Activated T-cell treated with anti-CD3 and anti-CD28 coated beads for 4 hours (primary cell): ENCODE results near the gene AQP1.

Experiments used
- DNase-seq: peaks from one replicate; pipeline ENCODE4 v3.0.0-alpha.2; 2020

Gene AQP1

DNA sequence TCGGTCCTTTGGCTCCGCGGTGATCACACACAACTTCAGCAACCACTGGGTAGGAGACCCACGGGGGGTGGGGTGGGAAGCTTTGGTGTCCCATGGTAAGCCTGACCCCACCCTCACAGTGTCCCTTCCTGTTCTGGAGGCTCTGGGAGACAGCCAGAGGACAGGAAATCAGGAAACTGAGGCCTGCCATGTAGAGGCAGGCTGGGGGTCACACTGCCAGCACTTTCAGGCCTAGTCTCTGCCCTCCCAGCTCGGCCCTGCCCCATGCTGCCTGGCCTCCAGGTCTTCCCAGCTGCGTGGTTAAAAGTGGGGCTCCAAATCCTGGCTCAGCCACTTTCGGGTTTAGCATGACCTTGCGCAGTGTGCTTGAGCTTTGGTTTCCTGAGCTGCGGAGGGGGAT lies 10.9 kb downstream of the AQP1 start:
- no peak for DNase-seq

DNA sequence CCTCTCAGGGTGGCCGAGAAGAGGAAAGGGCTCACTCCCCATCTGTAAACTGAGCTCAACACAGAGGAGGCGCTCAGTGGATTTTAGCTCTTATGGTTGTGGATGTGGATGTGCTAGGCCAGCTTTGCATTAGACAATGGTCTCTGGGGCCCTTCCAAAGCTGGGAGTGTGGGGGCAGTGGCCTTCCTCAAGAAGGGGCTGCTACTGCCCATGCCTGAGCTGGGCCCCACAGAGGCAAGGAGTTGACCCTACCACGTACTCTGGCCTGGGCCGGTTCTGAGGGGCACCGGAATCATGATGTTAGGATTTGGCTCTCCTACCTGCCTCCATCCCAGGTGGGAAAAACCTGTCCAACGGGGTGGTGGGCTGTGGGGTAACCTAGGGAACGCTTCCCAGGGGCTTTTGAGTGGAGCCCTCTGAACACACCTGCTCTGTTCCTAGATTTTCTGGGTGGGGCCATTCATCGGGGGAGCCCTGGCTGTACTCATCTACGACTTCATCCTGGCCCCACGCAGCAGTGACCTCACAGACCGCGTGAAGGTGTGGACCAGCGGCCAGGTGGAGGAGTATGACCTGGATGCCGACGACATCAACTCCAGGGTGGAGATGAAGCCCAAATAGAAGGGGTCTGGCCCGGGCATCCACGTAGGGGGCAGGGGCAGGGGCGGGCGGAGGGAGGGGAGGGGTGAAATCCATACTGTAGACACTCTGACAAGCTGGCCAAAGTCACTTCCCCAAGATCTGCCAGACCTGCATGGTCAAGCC lies 11.5 kb downstream of the AQP1 start:
- DNase-seq = no peak

GRCh38 chr7:30923774-30924413 lies 12.2 kb downstream of the AQP1 start:
- no peak for DNase-seq

DNA sequence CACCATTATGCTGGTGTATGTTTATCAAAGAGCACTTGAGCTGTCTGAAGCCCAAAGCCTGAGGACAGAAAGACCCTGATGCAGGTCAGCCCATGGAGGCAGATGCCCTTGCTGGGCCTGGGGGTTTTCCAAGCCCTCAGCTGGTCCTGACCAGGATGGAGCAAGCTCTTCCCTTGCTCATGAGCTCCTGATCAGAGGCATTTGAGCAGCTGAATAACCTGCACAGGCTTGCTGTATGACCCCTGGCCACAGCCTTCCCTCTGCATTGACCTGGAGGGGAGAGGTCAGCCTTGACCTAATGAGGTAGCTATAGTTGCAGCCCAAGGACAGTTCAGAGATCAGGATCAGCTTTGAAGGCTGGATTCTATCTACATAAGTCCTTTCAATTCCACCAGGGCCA lies 13.0 kb downstream of the AQP1 start:
- no peak for DNase-seq

- DNase-seq = no peak
Observed at GRCh38 chr7:30925117-30925516, 13.5 kb downstream of the AQP1 start.

GRCh38 chr7:30925913-30926312 lies 14.3 kb downstream of the AQP1 start:
- DNase-seq = no peak

GRCh38 chr7:30926313-30926712 lies 14.7 kb downstream of the AQP1 start:
- DNase-seq = no peak

DNA sequence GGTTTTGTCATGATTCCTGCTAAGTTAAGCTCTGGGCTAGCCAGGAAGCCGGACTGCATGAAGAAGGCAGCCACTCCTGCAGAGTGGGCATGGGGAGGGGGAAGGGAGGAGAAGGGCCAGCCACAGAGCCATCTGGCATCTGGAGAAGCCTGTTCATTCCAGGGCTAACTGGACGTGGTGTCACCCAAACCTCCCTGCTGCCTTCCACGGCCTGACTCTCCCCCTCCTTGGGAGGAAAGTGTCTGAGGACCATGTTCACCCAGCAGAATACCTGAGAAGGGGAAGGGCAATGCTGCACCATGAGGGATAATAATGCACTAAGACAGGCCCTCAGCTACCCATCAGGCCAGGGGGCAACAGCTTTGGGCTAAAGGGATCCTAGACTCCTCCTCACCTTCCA lies 15.4 kb downstream of the AQP1 start:
- DNase-seq = no peak

GRCh38 chr7:30927559-30927958 lies 15.9 kb downstream of the AQP1 start:
- DNase-seq = no peak

DNA sequence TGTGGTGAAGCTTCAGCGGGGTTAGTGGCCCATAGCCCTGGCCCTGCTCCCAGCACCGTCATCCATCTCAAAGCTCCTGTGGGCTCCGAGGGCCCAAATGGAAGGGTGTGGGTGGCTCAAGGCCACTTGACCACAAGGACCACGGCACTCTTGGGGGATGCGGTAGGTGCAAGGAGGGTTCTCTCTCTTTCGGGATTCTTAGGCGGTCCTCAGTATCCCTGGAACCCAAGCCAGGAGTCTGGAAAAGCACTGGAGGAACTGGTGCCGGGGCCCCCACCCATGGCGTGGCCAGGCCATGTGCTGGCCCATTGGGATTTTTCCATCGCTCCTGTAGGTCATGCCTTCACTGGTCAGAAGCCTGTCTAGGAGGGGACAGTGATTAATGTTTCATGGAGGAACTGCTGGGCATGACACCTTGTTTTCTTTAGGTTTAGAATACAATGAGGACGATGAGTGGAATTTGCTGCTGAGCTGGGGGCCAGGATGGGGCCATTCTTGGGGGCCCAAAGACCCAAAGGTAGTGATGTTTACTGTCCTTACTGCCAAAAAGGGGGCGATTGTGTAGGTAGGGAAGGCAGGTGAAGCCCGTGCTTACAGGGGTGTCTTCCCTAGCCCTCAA lies 16.7 kb downstream of the AQP1 start:
- DNase-seq = no peak

DNA sequence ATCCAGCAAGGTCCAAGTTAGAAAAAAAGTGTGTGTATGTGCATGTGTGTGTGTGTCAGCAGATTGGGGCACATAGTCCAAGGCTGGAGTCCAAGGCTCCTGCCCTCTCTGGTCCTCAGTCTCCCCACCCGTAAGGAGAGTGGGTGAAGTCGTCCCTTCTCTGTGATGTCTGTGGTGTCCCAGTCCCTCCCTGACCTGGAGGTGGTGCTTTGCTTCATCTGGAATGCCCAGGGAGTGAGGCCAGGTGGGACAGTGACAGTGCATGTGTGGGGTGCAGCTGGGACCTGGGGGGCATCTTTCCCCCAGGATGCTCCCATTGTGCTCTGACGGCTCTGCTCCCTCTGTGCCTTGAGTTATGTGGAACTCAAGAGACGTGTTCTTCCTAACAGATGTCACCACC lies 18.0 kb downstream of the AQP1 start:
- no peak for DNase-seq

- no peak for DNase-seq
Observed at GRCh38 chr7:30930621-30931020, 19.0 kb downstream of the AQP1 start.

DNA sequence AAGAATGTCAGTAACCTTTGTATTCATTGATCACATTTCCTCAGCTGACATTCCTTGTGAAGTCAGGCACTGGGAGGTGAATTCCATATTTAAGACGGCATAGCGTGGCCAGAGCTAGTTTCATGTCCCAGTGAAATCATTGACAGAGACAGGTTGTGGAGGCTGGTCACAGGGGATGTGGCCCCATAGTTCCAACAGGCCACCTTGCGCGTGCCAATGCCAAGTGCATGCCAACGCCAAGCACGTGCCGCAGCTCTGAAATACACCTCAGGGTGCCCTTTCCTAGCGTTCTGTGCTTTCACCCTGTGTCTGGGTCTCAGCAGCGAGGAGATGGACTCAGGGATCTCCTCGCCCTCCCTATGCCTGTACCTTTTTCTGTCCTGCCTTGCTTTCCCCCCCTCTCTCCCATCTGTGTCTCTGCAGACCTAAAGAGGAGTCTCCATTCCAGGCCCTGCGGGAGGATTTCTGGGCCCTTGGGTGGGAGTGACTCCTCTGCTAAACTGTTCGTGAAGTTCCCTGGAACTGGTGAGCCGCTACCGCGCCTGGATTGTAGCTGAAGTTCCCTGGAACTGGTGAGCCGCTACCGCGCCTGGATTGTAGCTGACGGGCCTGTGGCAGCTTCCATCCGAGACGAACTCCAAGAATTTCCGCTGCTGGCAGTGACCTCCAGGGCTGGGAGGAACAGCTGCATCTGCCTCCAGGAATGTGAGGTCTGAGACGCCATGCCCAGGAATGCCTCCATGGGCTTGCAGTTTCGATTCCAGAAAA lies 19.7 kb downstream of the AQP1 start:
- no peak for DNase-seq

- no peak for DNase-seq
Observed at GRCh38 chr7:30931929-30932540, 20.4 kb downstream of the AQP1 start.

- DNase-seq = no peak
Observed at GRCh38 chr7:30932562-30932961, 20.9 kb downstream of the AQP1 start.

DNA sequence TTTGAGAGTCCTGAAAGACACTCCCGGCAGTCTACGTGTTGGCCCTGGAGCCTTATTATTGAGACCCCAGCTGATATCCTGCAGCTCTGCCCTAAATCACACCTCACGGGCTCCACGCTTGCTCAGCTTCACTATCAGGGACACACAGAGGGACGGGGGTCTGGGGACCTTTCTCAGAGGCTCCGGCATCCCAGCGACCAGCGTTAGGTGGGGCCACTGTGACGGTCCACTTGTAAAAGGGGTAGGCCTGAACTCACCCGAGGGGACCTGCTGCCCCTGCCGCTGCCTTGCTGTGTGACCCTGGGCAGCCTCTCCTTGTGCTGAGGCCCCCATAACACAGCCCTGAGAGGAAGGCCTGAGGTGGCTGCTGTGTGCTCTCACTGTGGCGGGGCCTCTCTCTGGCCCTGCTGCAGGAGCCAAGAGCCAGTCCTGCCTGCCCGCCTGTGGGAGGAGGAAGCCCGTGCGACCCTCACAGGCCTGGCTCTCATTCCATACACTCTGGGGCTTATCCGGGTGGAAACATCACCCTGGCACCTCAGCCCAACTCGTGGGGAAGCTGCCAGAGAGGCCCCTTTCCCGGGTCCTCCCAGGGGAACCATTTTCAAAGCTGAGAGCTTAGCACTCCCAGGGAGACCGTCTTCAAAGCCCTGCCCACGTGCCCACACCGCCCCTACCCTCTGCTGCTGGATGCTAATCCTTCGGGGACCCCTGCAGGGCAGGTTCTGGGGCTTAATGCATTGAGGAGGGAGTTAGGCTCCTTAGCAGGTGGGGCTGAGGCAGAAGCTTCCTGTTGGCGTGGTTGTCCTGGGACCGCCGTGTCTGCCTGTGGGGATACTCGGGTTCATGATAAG lies 21.7 kb downstream of the AQP1 start:
- DNase-seq = no peak

DNA sequence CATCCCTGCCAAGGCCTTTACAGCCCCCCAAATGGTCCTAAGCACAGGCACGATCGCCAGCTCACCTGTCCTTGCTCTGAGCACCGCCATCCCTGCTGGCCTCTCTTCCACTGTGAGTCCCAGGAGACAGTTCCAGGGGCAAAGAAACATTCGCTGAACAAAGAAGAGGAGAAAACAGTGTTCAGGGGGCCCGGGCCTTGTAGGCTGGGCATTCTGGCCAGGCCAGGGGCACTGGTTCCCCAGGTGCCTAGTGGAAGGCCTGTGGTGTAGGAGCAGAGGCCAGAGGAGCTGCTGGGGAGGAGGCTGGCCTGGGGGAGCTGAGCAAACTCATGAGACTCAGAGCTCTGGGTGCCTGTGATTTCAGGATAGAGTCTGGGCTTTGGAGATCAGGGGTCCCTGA lies 22.6 kb downstream of the AQP1 start:
- DNase-seq = no peak

DNA sequence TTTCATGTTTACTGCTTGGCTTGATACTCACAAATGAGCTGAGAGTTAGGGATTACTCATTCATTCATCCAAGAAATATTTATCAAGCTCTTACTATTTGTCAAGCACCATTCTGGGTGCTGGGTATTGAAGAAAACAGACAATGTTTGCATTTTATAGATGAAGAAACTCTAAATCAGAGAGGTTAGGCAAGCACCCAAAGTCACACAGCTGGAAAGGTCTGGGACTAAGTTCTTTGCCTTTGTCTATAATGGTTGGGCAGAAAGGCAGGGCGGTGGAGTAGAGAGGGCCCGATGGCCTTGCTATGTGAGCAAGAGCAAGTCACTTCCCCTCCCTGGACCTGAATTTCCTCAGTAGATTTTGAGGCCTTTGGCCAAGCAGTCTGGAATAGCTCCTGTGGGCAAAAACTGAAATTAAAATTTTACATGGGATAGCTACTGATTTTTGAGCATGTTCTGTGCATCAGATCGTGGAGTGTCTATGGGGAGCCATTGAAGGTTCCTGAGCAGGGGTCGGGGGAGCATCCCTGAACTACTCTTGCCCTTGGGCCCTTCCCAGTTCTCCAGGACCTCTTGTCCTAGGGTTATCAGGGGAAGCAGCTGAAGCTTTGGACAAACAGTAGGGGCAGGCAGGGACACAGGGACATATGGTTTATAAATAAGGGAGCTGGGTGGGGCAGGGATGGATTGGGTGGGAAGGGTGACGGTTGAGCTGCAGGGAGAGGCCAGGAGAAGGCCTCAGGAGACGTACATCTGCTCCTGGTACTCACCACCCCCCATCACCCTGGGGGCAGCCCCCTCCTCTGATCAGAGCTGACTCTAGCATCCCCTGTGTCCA lies 23.3 kb downstream of the AQP1 start:
- no peak for DNase-seq

DNA sequence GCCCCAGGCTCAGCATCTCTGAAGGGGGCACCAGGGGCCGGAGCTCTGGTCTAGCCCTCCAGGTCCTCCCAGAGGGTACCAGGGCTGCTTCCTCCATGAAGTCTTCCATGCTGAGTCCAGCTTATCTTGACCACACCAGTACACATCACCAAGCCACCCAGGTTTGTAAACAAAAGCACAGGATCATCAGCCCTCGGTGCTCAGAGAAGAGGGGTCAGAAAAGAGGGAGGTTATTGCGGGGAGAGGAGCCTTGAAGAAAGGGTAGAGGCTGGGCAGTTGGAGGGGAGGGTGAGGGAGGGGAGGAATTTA lies 23.9 kb downstream of the AQP1 start:
- DNase-seq = no peak

- no peak for DNase-seq
Observed at GRCh38 chr7:30936650-30937245, 25.1 kb downstream of the AQP1 start.

- DNase-seq = no peak
Observed at GRCh38 chr7:30937416-30937815, 25.8 kb downstream of the AQP1 start.
